Fibroblast of pulmonary artery (primary cell): ENCODE data around the gene TNS1.
"Not testable (repeated sequence)": the region's sequence is repeated elsewhere in the genome, so short reads cannot be mapped to it uniquely, and the experiment has no call there.

Experiments used
- DNase-seq: peaks from one replicate; pipeline ENCODE4 v3.0.0-alpha.2; 2010; ENCODE audit warnings: low read depth
- H3K4me3 ChIP-seq: replicated peaks from 2 replicates; pipeline ENCODE4 v1.5.1; 2011; ENCODE audit warnings: low read depth, mild to moderate bottlenecking, control low read depth, low read length, moderate library complexity
- CTCF ChIP-seq: IDR thresholded peaks from 2 replicates; pipeline ENCODE4 v1.5.1; 2011; ENCODE audit warnings: mild to moderate bottlenecking, control low read depth, low read length, inconsistent platforms; ENCODE audit errors: missing control alignments

The TNS1 gene

GRCh38 chr2:217790195-217790594 lies 212.6 kb downstream of the TNS1 start:
- TF ChIP-seq CTCF: no peak
- DNase-seq: no peak
- no peak overlapping the region for H3K4me3 ChIP-seq

- no peak overlapping the region for H3K4me3 ChIP-seq
- TF ChIP-seq CTCF: no peak
- DNase-seq: no peak
Observed at GRCh38 chr2:217789736-217790181, 213.0 kb downstream of the TNS1 start.

DNA sequence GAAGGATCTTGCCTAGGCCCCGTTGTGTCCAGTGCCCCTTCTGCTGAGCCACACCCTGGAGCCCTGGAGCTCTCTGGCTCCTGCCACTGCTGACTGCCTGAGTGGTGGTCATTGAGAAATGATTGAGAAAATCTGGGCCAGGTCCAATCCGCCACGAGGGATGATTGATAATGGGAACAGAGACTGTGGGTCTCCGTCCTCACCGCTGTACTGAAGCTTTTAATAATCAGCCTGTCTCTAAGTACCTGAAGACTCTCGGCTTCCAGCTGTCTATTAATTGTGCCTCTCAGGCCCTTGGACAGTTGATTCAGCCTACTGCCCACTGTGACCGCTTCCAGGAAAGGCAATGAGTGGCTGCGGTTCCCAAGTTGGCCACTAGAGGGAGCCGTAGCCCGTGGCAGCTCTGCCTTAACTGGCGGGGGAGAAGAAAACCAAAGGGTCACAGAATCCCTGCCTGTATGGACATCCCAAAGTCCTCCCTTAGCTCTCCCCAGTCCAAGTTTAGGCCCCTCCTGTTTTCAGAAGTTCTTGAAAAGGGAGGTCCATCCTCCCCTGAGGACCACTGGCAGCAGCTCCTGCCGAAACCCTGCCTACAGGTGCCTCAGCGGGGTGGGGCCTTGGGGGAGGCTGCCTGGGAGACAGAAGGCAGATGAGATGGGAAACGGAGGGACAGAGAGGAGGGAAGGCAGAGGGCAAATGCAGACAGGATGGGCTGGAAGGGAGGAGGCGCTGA lies 213.6 kb downstream of the TNS1 start:
- peak; percentile 79 for DNase-seq
- TF ChIP-seq CTCF: peak; percentile 100
- no peak overlapping the region for H3K4me3 ChIP-seq

GRCh38 chr2:217788669-217789002 lies 214.2 kb downstream of the TNS1 start:
- no peak overlapping the region for H3K4me3 ChIP-seq
- no peak for TF ChIP-seq CTCF
- DNase-seq: no peak

- TF ChIP-seq CTCF: no peak
- no peak overlapping the region for H3K4me3 ChIP-seq
- DNase-seq: no peak
Observed at GRCh38 chr2:217787160-217787877, 215.5 kb downstream of the TNS1 start.

DNA sequence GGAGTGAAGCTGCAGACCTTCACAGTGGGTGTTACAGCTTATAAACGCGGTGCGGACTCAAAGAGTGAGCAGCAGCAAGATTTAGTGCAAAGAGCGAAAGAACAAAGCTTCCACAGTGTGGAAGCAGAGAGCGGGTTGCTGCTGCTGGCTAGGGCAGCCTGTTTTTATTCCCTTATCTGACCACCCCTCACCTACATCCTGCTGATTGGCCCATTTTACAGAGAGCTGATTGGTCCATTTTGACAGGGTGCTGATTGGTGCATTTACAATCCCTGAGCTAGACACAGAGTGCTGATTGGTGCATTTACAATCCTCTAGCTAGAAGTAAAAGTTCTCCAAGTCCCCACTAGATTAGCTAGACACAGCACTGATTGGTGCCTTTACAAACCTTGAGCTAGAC lies 216.2 kb downstream of the TNS1 start:
- not testable (repeated sequence) for H3K4me3 ChIP-seq, DNase-seq

- TF ChIP-seq CTCF: peak; percentile 98
- peak; percentile 77 for DNase-seq
- H3K4me3 ChIP-seq: no peak overlapping the region
Observed at GRCh38 chr2:217785544-217786045, 217.2 kb downstream of the TNS1 start.
